OCI-LY1 (cell line): ENCODE measurements around the gene RASSF10.

Experiments
- EZH2 ChIP-seq: fragments of 200-600 bp; sonication (generic), shearing (Covaris generic); IDR thresholded peaks from 2 replicates; pipeline ENCODE4 v1.8.0; 2017; ENCODE audit warnings: borderline replicate concordance, mixed run types, mild to moderate bottlenecking, antibody characterized with exemption, low read length, moderate library complexity, mixed read lengths
- TF ChIP-seq, protein P1 (sequence below): fragments of 200-600 bp; sonication (generic), shearing (Covaris generic); IDR thresholded peaks from 2 replicates; pipeline ENCODE4 v1.5.1; 2017; ENCODE audit warnings: mild to moderate bottlenecking, antibody characterized with exemption, low read length, moderate library complexity, mixed read lengths

DNA sequence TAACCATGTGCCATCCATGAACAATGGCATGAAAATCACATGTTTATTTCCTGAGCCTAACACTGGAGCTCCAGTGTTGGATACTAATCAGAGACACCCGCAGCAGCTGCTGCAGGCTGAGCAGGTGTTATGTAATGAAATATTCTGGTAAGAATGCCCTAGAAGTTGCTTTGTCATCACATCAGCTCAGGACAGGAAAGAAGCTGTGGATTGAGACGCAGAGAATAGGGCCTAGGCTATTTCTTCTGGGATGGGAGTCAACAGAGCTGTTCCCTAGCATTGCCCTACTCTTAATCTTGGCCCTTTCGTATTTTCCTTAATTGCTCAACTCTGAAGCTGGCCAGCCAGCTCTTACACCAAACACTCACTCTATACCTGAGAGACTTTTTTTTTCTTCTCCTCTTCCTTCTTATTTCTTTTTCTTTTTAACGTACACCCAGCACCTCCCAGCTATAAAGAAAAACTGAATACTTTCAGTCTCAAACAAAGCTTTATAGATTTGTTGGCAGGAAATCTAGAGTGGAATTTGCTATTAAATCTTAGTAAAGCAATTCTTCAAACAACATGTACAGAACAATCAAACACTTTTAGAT, 31.9 kb downstream of the RASSF10 start:
- TF ChIP-seq, protein P1, sequence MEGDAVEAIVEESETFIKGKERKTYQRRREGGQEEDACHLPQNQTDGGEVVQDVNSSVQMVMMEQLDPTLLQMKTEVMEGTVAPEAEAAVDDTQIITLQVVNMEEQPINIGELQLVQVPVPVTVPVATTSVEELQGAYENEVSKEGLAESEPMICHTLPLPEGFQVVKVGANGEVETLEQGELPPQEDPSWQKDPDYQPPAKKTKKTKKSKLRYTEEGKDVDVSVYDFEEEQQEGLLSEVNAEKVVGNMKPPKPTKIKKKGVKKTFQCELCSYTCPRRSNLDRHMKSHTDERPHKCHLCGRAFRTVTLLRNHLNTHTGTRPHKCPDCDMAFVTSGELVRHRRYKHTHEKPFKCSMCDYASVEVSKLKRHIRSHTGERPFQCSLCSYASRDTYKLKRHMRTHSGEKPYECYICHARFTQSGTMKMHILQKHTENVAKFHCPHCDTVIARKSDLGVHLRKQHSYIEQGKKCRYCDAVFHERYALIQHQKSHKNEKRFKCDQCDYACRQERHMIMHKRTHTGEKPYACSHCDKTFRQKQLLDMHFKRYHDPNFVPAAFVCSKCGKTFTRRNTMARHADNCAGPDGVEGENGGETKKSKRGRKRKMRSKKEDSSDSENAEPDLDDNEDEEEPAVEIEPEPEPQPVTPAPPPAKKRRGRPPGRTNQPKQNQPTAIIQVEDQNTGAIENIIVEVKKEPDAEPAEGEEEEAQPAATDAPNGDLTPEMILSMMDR, result no peak
- TF ChIP-seq EZH2, result no peak
